A549 treated with AZD2906 at 1 μM for 4 hours (cell line): Measurements from ENCODE around the gene C9orf153. TPM values are rescaled to one million over a fixed set of nuclear protein-coding genes. Genes with fewer than 3 reads are reported as not detected.

Source experiments
- total RNA-seq: library from RNA; stranded (reverse); fragments of 200-300 nt; extraction: Qiagen RNA extraction; gene quantifications from 5 replicates; pipeline ENCODE4 v1.2.3, GENCODE V29; 2022

C9orf153 gene
- 0.05 to 0.39 TPM (median 0.20 TPM) in 4 of 5 replicates, not detected in the other for total RNA-seq

GRCh38 chr9:86259557-86259956, at the start of gene C9orf153:
TSS of gene C9orf153 (minus strand) at chr9:86259657. CDS start at chr9:86229603, 30,054 bp downstream.

GRCh38 chr9:86282077-86282978, 22.9 kb upstream of the C9orf153 start, which contains the start of gene ISCA1:
TSS of gene ISCA1 (minus strand) at chr9:86282538. CDS start at chr9:86282458, 80 bp downstream.

Other genes starting within 250 kb of the C9orf153 start
- 103 to 115 TPM (median 108 TPM) in 5 replicates for gene GOLM1, start 160.1 kb downstream of the C9orf153 start, total RNA-seq
- 42.2 to 50.3 TPM (median 44.3 TPM) in 5 replicates for gene ISCA1, start 22.9 kb upstream of the C9orf153 start, total RNA-seq
- 10.0 to 16.1 TPM (median 11.7 TPM) in 5 replicates for gene TUT7, start 94.8 kb upstream of the C9orf153 start, total RNA-seq